Ovary (tissue), 3 donors: Measurements from ENCODE around the gene ARL5C.

Experiments
- CTCF ChIP-seq, 3 donors: fragments of 450-650 bp in 2 of 3; fragments of 200-600 bp in 1 of 3; IDR thresholded peaks; one replicate each; pipeline versions ENCODE4 v1.5.1 to v1.8.0; 2016 to 2022; ENCODE audit warnings: antibody characterized with exemption in 3 of 3, mild to moderate bottlenecking in 1 of 3
- EP300 ChIP-seq: sonication (generic); formaldehyde crosslinking; IDR thresholded peaks from one replicate; pipeline ENCODE4 v1.6.1; 2017; ENCODE audit warnings: antibody characterized with exemption
- POLR2A ChIP-seq: fragments of 450-650 bp; IDR thresholded peaks from one replicate; pipeline ENCODE4 v1.6.1; 2017; ENCODE audit warnings: antibody characterized with exemption, mild to moderate bottlenecking, moderate library complexity
- donor health status: DM: no; HTN: no; CAD: no.

- no peak for TF ChIP-seq EP300
- TF ChIP-seq CTCF (IDR thresholded peaks at IDR 0.05): no peak
- TF ChIP-seq POLR2A: no peak
These were observed 38.3 kb upstream of the ARL5C start for GRCh38 chr17:39204245-39204644.
